H1 (cell line): ENCODE data around the gene ARHGEF40. TPM values are rescaled to one million over a fixed set of nuclear protein-coding genes. Genes with fewer than 3 reads are reported as not detected.
A peak's percentile ranks its signal among the peaks of the same experiment; 100 is the strongest.

ENCODE experiments used
- CTCF ChIA-PET: fragments of 300-600 bp; sonication (Branson Sonifier 250); formaldehyde crosslinking; loops from one replicate; lab custom pipeline; 2021; ENCODE audit not compliant: partially characterized antibody; lab: Charles Lee
- POLR2A ChIA-PET: fragments of 300-600 bp; sonication (Branson Sonifier 250); formaldehyde crosslinking; loops from one replicate; lab custom pipeline; 2021; ENCODE audit warnings: inconsistent platforms; ENCODE audit not compliant: partially characterized antibody; lab: Charles Lee
- DNase-seq, 2 experiments: peaks; one replicate each; pipeline versions ENCODE4 v3.0.0 to v3.0.0-alpha.2; 2010 to 2022; ENCODE audit warnings: low spot score in 2 of 2, low read depth in 1 of 2, mixed read lengths in 1 of 2
- FAIRE-seq: peaks from 2 replicates; lab custom pipeline; 2011; peaks lifted over from hg19 to GRCh38; lab: Jason Lieb, UNC
- H2AFZ ChIP-seq: 2 replicates; pipeline ENCODE4 v1.8.1; 2012; ENCODE audit warnings: low read length, inconsistent platforms
- H2AK5ac ChIP-seq: 2 replicates; pipeline ENCODE4 v1.6.1; 2013; ENCODE audit warnings: low read depth, low read length
- H2BK120ac ChIP-seq: replicated peaks from 2 replicates; pipeline ENCODE3; 2013; ENCODE audit warnings: low read depth, low read length, inconsistent platforms
- H2BK12ac ChIP-seq: 2 replicates; pipeline ENCODE4 v1.6.1; 2013; ENCODE audit warnings: low read depth, low read length
- H2BK15ac ChIP-seq: 2 replicates; pipeline ENCODE4 v1.6.1; 2013; ENCODE audit warnings: low read length
- H2BK20ac ChIP-seq: 2 replicates; pipeline ENCODE4 v1.6.1; 2013; ENCODE audit warnings: low read length
- H2BK5ac ChIP-seq: 2 replicates; pipeline ENCODE4 v1.6.1; 2013; ENCODE audit warnings: low read depth, low read length
- H3K14ac ChIP-seq: 2 replicates; pipeline ENCODE4 v1.6.1; 2013; ENCODE audit warnings: inconsistent platforms; ENCODE audit not compliant: insufficient read length
- H3K18ac ChIP-seq: 2 replicates; pipeline ENCODE4 v1.6.1; 2013; ENCODE audit warnings: low read length; ENCODE audit errors: extremely low read depth
- H3K23ac ChIP-seq: 2 replicates; pipeline ENCODE4 v1.6.1; 2013; ENCODE audit warnings: inconsistent platforms; ENCODE audit not compliant: insufficient read length
- H3K23me2 ChIP-seq: 2 replicates; pipeline ENCODE4 v1.6.1; 2013; ENCODE audit warnings: low read depth, low read length
- H3K27ac ChIP-seq: 2 replicates; pipeline ENCODE4 v1.6.1; 2011; ENCODE audit warnings: low read depth, low read length, inconsistent platforms
- H3K27me3 ChIP-seq, 4 experiments: replicated peaks in 1 of 4; 1 replicate in 1 of 4; 2 replicates in 3 of 4; pipeline versions ENCODE4 v1.6.1 to v1.8.1; 2011 to 2013; ENCODE audit warnings: low read length in 3 of 4, mild to moderate bottlenecking in 3 of 4, inconsistent platforms in 2 of 4, mixed read lengths in 2 of 4, moderate library complexity in 1 of 4; ENCODE audit not compliant: control insufficient read depth in 3 of 4, insufficient read depth in 3 of 4; ENCODE audit errors: extremely low read depth in 1 of 4
- H3K36me3 ChIP-seq, 4 experiments: 2 replicates each; pipeline versions ENCODE4 v1.6.1 to v1.8.1; 2011 to 2013; ENCODE audit warnings: mild to moderate bottlenecking in 4 of 4, low read length in 3 of 4, moderate library complexity in 2 of 4, control low read depth in 1 of 4, inconsistent platforms in 1 of 4; ENCODE audit not compliant: insufficient read depth in 4 of 4, control insufficient read depth in 2 of 4
- H3K4ac ChIP-seq: replicated peaks from 2 replicates; pipeline ENCODE3; 2013; ENCODE audit warnings: low read length, low read depth, mixed read lengths, inconsistent platforms; ENCODE audit not compliant: insufficient read length
- H3K4me1 ChIP-seq, 4 experiments: replicated peaks in 1 of 4; 1 replicate in 1 of 4; 2 replicates in 3 of 4; pipeline versions ENCODE4 v1.6.1 to v1.8.1; 2011 to 2013; ENCODE audit warnings: low read length in 3 of 4, inconsistent platforms in 2 of 4, mixed read lengths in 1 of 4; ENCODE audit not compliant: insufficient read depth in 4 of 4, control insufficient read depth in 3 of 4
- H3K4me2 ChIP-seq, 2 experiments: 2 replicates each; pipeline versions ENCODE4 v1.6.1 to v1.8.1; 2011 to 2013; ENCODE audit warnings: low read depth in 2 of 2, low read length in 2 of 2, control low read depth in 1 of 2, inconsistent platforms in 1 of 2, mild to moderate bottlenecking in 1 of 2; ENCODE audit not compliant: insufficient read depth in 1 of 2
- H3K4me3 ChIP-seq, 4 experiments: fragments of 200-600, 300-600 bp in 1 of 4; sonication (generic), shearing (Covaris generic), sonication (Bioruptor Twin) in 1 of 4; 2 replicates each; pipeline versions ENCODE4 v1.5.1 to v1.8.1; 2011 to 2016; ENCODE audit warnings: low read length in 4 of 4, low read depth in 3 of 4, control low read depth in 2 of 4, inconsistent platforms in 2 of 4, mild to moderate bottlenecking in 2 of 4, mixed read lengths in 1 of 4, moderate library complexity in 1 of 4; ENCODE audit not compliant: insufficient read depth in 2 of 4; ENCODE audit errors: extremely low read depth in 1 of 4
- H3K56ac ChIP-seq: replicated peaks from 2 replicates; pipeline ENCODE3; 2013; ENCODE audit warnings: low read depth, mild to moderate bottlenecking, mixed read lengths, low read length, inconsistent platforms; ENCODE audit not compliant: insufficient read length
- H3K79me1 ChIP-seq: 2 replicates; pipeline ENCODE4 v1.6.1; 2013; ENCODE audit warnings: low read depth, low read length, control low read depth
- H3K79me2 ChIP-seq, 2 experiments: 2 replicates each; pipeline versions ENCODE4 v1.6.1 to v1.8.1; 2012 to 2013; ENCODE audit warnings: low read length in 2 of 2, mild to moderate bottlenecking in 2 of 2, inconsistent platforms in 1 of 2; ENCODE audit not compliant: insufficient read depth in 2 of 2, control insufficient read depth in 1 of 2
- H3K9ac ChIP-seq, 4 experiments: replicated peaks in 1 of 4; 1 replicate in 1 of 4; 2 replicates in 3 of 4; pipeline versions ENCODE4 v1.6.1 to v1.8.1; 2011 to 2013; ENCODE audit warnings: low read depth in 3 of 4, low read length in 3 of 4, control low read depth in 2 of 4, mild to moderate bottlenecking in 2 of 4, moderate library complexity in 2 of 4, inconsistent platforms in 1 of 4; ENCODE audit errors: extremely low read depth in 1 of 4
- H3K9me3 ChIP-seq, 2 experiments: 2 replicates each; pipeline versions ENCODE4 v1.6.1 to v1.8.1; 2012 to 2013; ENCODE audit warnings: mild to moderate bottlenecking in 2 of 2, moderate library complexity in 2 of 2, control low read depth in 1 of 2, inconsistent platforms in 1 of 2, low read depth in 1 of 2, low read length in 1 of 2, mixed read lengths in 1 of 2; ENCODE audit not compliant: insufficient read depth in 2 of 2
- H4K20me1 ChIP-seq, 2 experiments: replicated peaks in 1 of 2; 2 replicates each; pipeline versions ENCODE3 to v1.8.1; 2011 to 2013; ENCODE audit warnings: inconsistent platforms in 2 of 2, low read length in 2 of 2, mild to moderate bottlenecking in 1 of 2; ENCODE audit not compliant: insufficient read depth in 2 of 2, control insufficient read depth in 1 of 2
- H4K5ac ChIP-seq: 2 replicates; pipeline ENCODE4 v1.6.1; 2013; ENCODE audit warnings: low read length, low read depth, mixed read lengths, inconsistent platforms; ENCODE audit not compliant: insufficient read length
- H4K8ac ChIP-seq: 2 replicates; pipeline ENCODE4 v1.8.0; 2013; ENCODE audit warnings: mild to moderate bottlenecking, moderate library complexity, low read length, inconsistent platforms; ENCODE audit not compliant: insufficient read depth; ENCODE audit errors: extremely low read depth
- H4K91ac ChIP-seq: replicated peaks from 2 replicates; pipeline ENCODE3; 2013; ENCODE audit warnings: low read length, mixed read lengths, inconsistent platforms; ENCODE audit not compliant: insufficient read length
- EGR1 ChIP-seq: IDR thresholded peaks from 2 replicates; pipeline ENCODE4 v1.6.1; 2011; ENCODE audit warnings: low read depth, low read length, borderline replicate concordance
- EP300 ChIP-seq, 2 experiments: IDR thresholded peaks; 1 replicate in 1 of 2; 2 replicates in 1 of 2; pipeline ENCODE4 v1.6.1; 2011 to 2012; ENCODE audit warnings: low read depth in 2 of 2, low read length in 2 of 2, mild to moderate bottlenecking in 2 of 2, borderline replicate concordance in 1 of 2, inconsistent platforms in 1 of 2, moderate library complexity in 1 of 2
- HDAC2 ChIP-seq, 2 experiments: fragments of 300-600 bp in 1 of 2; sonication (generic) in 1 of 2; IDR thresholded peaks; 2 replicates each; pipeline ENCODE4 v1.6.1; 2011 to 2012; ENCODE audit warnings: low read depth in 2 of 2, low read length in 2 of 2, mild to moderate bottlenecking in 2 of 2, moderate library complexity in 2 of 2, borderline replicate concordance in 1 of 2, inconsistent platforms in 1 of 2
- MAFK ChIP-seq: IDR thresholded peaks from 2 replicates; pipeline ENCODE4 v1.6.1; 2012; ENCODE audit warnings: low read depth, mild to moderate bottlenecking, improper control_type of control experiment, low read length
- RBBP5 ChIP-seq: IDR thresholded peaks from 2 replicates; pipeline ENCODE4 v1.7.1; 2012; ENCODE audit warnings: low read depth, mild to moderate bottlenecking, inconsistent platforms, low read length, moderate library complexity, borderline replicate concordance
- RFX5 ChIP-seq: IDR thresholded peaks from 2 replicates; pipeline ENCODE4 v1.6.1; 2011; ENCODE audit warnings: low read depth, low read length, improper control_type of control experiment, borderline replicate concordance
- RNF2 ChIP-seq: fragments of 200-900, 300-1000 bp; sonication (generic); IDR thresholded peaks from 2 replicates; pipeline ENCODE4 v1.7.1; 2016; ENCODE audit warnings: borderline replicate concordance, low read depth, mild to moderate bottlenecking, antibody characterized with exemption, low read length; ENCODE audit not compliant: poor library complexity, severe bottlenecking; ENCODE audit errors: missing control alignments
- SP4 ChIP-seq: IDR thresholded peaks from 2 replicates; pipeline ENCODE4 v1.6.1; 2012; ENCODE audit warnings: low read length, inconsistent platforms
- YY1 ChIP-seq: IDR thresholded peaks from 2 replicates; pipeline ENCODE4 v1.6.1; 2011; ENCODE audit warnings: low read depth, mild to moderate bottlenecking, low read length
- WGBS, 2 experiments: shearing (Covaris generic) in 1 of 2; methylation state at CpG; one replicate each; pipeline versions ENCODE4 v1.1.6 to v1.1.7; 2013 to 2015; ENCODE audit warnings: low lambda C conversion rate in 2 of 2, mixed read lengths in 2 of 2, inconsistent platforms in 1 of 2, low coverage in 1 of 2, missing lambda C conversion rate in 1 of 2; ENCODE audit not compliant: insufficient replicate concordance in 2 of 2, insufficient coverage in 1 of 2, insufficient read length in 1 of 2; ENCODE audit errors: extremely low coverage in 1 of 2, missing lambda C conversion rate in 1 of 2; 5-methylcytosine and 5-hydroxymethylcytosine counted together
- polyA plus RNA-seq, 7 experiments: library from polyadenylated mRNA; depleted of rRNA in 3 of 7; stranded (reverse) in 5 of 7; unstranded in 2 of 7; fragments of >200 nt in 5 of 7; fragments of 200-250 nt in 2 of 7; gene quantifications; 1 replicate in 5 of 7; 2 replicates in 1 of 7; 4 replicates in 1 of 7; pipeline versions ENCODE4 v1.2.1 to v1.2.3, GENCODE V29; 2011 to 2013; ENCODE audit warnings: missing spikeins in 2 of 7, mixed read lengths in 2 of 7
- total RNA-seq: library from RNA; stranded (reverse); fragmentation: NEBNext Ultra II Directional; extraction: Animal tissue kit (Norgen Biotek cat#: 25700); gene quantifications from 2 replicates; pipeline ENCODE4 v1.2.1, GENCODE V29; 2021

ARHGEF40 gene
- total and polyA plus RNA-seq, 2 of the 8 experiments (the other 6 are each of a cell fraction or from before 2014, with no cell fraction given), result 53.1 to 101 TPM

DNA sequence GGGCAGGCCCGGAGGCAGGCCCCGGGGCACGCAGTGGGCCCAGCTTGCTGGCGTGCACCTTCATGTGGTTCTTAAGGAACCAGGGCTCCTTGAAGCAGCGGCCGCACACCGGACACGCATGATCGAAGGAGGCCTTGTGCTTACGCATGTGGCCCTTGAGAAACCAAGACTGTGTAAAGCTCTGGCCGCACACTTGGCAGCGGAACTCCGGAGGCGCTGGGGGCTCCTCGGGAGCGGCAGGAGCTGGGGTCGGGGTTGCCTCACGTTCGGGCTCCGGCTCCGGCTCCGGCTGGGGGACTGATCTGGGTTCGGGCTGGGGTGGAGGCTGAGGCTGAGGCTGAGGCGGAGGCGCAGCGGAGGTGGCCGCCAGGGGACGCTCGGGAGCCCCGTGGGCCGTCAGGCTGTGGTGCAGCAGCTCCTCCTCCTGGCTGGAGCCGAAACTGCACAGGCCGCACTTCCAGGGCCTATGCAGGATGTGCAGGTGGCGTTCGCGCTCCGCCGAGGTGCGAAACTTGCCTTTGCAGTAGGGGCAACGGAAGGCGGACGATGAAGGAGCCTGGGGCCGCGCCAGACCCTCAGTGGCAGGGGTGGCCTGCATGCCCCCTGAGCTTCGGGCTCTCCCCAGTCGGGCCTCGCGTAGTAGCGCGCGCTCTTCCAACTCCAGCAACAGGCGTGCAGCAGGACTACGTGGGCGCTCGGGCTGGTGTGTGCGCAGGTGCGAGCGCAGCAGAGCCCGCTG, 22.3 kb downstream of the ARHGEF40 start:
- Histone ChIP-seq H2BK15ac (peak overlapping the region; percentile 81; the same call in 1 of the 2 replicates), H3K36me3 (peaks cover 15 to 43% (median 36%) of the 10 kb centered on the region in 4 experiments), H2AK5ac (no peak overlapping the region), H3K9ac (no peak overlapping the region), H2BK120ac (no peak overlapping the region), H4K8ac (peak overlapping the region; percentile 93), H3K4me1 (peaks cover 16 to 35% (median 24%) of the 10 kb centered on the region in 4 experiments), H3K9me3 (no peaks in the 10 kb centered on the region), H3K14ac (no peak overlapping the region), H3K23ac (no peak overlapping the region), H2BK12ac (peak overlapping the region; percentile 32; the same call in 1 of the 2 replicates), H3K4me3 (no peak overlapping the region; a peak in 1 of 8 replicates), H3K79me2 (peaks cover 4 to 31% of the 10 kb centered on the region in 2 experiments), H2AFZ (no peak overlapping the region), H3K4me2 (peak overlapping the region; percentile 89 to 90; a peak in 3 of 4 replicates), H2BK20ac (peak overlapping the region; percentile 43; the same call in 1 of the 2 replicates), H4K5ac (no peak overlapping the region), H3K23me2 (peaks cover 10% of the 10 kb centered on the region), H3K79me1 (peaks cover 8% of the 10 kb centered on the region), H3K27ac (peak overlapping the region; percentile 30), H4K20me1 (peaks cover 11% of the 10 kb centered on the region in 2 experiments), H3K4ac (no peak overlapping the region), H4K91ac (peak overlapping the region; percentile 56), H2BK5ac (peak overlapping the region; percentile 37; the same call in 1 of the 2 replicates), H3K18ac (peak overlapping the region; percentile 51; the same call in 1 of the 2 replicates), H3K27me3 (no peaks in the 10 kb centered on the region), H3K56ac (no peak overlapping the region)
- POLR2A ChIA-PET, result interaction anchor here (0.8 to 7.8 kb wide), 18 partner anchors 8 to 173 kb away, joined by 3 to 148 read pairs (median 5); partner anchors contain the start of genes ARHGEF40, NDRG2, RNASE8 and SLC39A2
- CTCF ChIA-PET, result interaction anchor here (0.7 to 7.8 kb wide), 37 partner anchors 7 to 411 kb away, joined by 3 to 239 read pairs (median 5); partner anchors contain the start of genes ARHGEF40, RNASE13, TMEM253 and TPPP2
- DNase-seq, result peak in 1 of 2 experiments; percentile 99
- whole genome bisulfite sequencing, 2 experiments, result 65% methylated on average over 48 of the region's 59 CpGs; no CpG with 5 or more reads in 1 of the 2 experiments
- FAIRE-seq, result no peak
- TF ChIP-seq RNF2 (no peak), RBBP5 (0 out of 2 replicates have a peak, but pooled peaks have one; percentile 21), YY1 (peak; percentile 72), SP4 (no peak), RFX5 (no peak), EP300 (IDR thresholded peaks at IDR 0.05; ENCODE audit: borderline replicate concordance in 1 of 2, low read depth in 2 of 2, low read length in 2 of 2) (peak in 1 of 2 experiments; percentile 63; a peak in 1 of 3 replicates), EGR1 (0 out of 2 replicates have a peak, but pooled peaks have one; percentile 52), MAFK (0 out of 2 replicates have a peak, but pooled peaks have one; percentile 22), HDAC2 (IDR thresholded peaks at IDR 0.05; ENCODE audit: borderline replicate concordance in 1 of 2, low read depth in 2 of 2, low read length in 2 of 2) (no peak)
